GM12878 (cell line): Measurements from ENCODE around the gene DLK1. TPM values are rescaled to one million over a fixed set of nuclear protein-coding genes. Genes with fewer than 3 reads are reported as not detected.

Experiments
- ATAC-seq: fragments of 200-7000 bp; cut with Tn5 transposase; 3 replicates; pipeline ENCODE4 v1.9.1; 2020; ENCODE audit warnings: mild to moderate bottlenecking, moderate library complexity
- BruUV-seq: library from RNA; stranded (reverse); fragments of 400-500 nt; replicated peaks from 2 replicates; lab custom pipeline; 2021; lab: Mats Ljungman, UMichigan
- CTCF ChIA-PET: fragments of 300-600 bp; sonication (Branson Sonifier 250); formaldehyde crosslinking; extraction: SDS; loops from one replicate; lab custom pipeline; 2021; ENCODE audit warnings: inconsistent platforms; lab: Yijun Ruan, JAX
- POLR2A ChIA-PET: fragments of 350-600 bp; formaldehyde crosslinking; extraction: SDS; loops from one replicate; lab custom pipeline; 2021; ENCODE audit warnings: inconsistent platforms; lab: Charles Lee
- RAD21 ChIA-PET: fragments of 300-600 bp; sonication (Branson Sonifier 250); formaldehyde crosslinking; loops from one replicate; lab custom pipeline; 2023; ENCODE audit warnings: antibody characterized with exemption; ENCODE audit not compliant: unreplicated experiment; lab: Charles Lee
- SMC1A ChIA-PET: fragments of 300-600 bp; sonication (Branson Sonifier 250); formaldehyde crosslinking; loops from one replicate; lab custom pipeline; 2023; ENCODE audit not compliant: unreplicated experiment, uncharacterized antibody; lab: Charles Lee
- DNase-seq: peaks from one replicate; pipeline ENCODE4 v3.0.0-alpha.2; 2011; ENCODE audit warnings: low read depth, low spot score
- FAIRE-seq: peaks from 3 replicates; lab custom pipeline; 2011; peaks lifted over from hg19 to GRCh38; lab: Jason Lieb, UNC
- H2AFZ ChIP-seq: 2 replicates; pipeline ENCODE4 v1.6.0; 2011; ENCODE audit warnings: low read depth, low read length, control low read depth; ENCODE audit not compliant: control insufficient read depth
- H3K27ac ChIP-seq: 2 replicates; pipeline ENCODE4 v1.5.1; 2011; ENCODE audit warnings: control low read depth; ENCODE audit not compliant: control insufficient read depth, insufficient read depth
- H3K27me3 ChIP-seq, 2 experiments: replicated peaks in 1 of 2; 2 replicates each; pipeline versions ENCODE4 v1.6.0 to v1.6.1; 2011; ENCODE audit warnings: low read length in 1 of 2; ENCODE audit not compliant: control insufficient read depth in 2 of 2, insufficient read depth in 2 of 2
- H3K36me3 ChIP-seq, 2 experiments: 2 replicates each; pipeline ENCODE4 v1.5.1; 2011; ENCODE audit warnings: low read length in 1 of 2; ENCODE audit not compliant: control insufficient read depth in 2 of 2, insufficient read depth in 2 of 2
- H3K4me1 ChIP-seq: 2 replicates; pipeline ENCODE4 v1.6.1; 2011; ENCODE audit warnings: mild to moderate bottlenecking, low read length, moderate library complexity, mixed read lengths; ENCODE audit not compliant: control insufficient read depth, insufficient read depth
- H3K4me2 ChIP-seq: 2 replicates; pipeline ENCODE4 v1.6.0; 2011; ENCODE audit warnings: control low read depth; ENCODE audit not compliant: control insufficient read depth, insufficient read depth
- H3K4me3 ChIP-seq: fragments of 200-600 bp; sonication (generic); 2 replicates; pipeline ENCODE4 v1.5.1; 2016
- H3K79me2 ChIP-seq: 2 replicates; pipeline ENCODE4 v1.6.0; 2011; ENCODE audit warnings: low read length; ENCODE audit not compliant: control insufficient read depth, insufficient read depth
- H3K9ac ChIP-seq: 2 replicates; pipeline ENCODE4 v1.8.0; 2011; ENCODE audit warnings: low read length, control low read depth, mixed read lengths; ENCODE audit not compliant: control insufficient read depth, insufficient read depth
- H3K9me3 ChIP-seq: replicated peaks from 3 replicates; pipeline ENCODE4 v1.5.1; 2011; ENCODE audit warnings: mild to moderate bottlenecking, low read length; ENCODE audit not compliant: control insufficient read depth, insufficient read depth
- H4K20me1 ChIP-seq: 2 replicates; pipeline ENCODE4 v1.6.0; 2011; ENCODE audit not compliant: control insufficient read depth, insufficient read depth
- ATF3 ChIP-seq: IDR thresholded peaks from 2 replicates; pipeline ENCODE4 v1.6.1; 2011; ENCODE audit warnings: low read depth, mild to moderate bottlenecking, low read length, moderate library complexity, borderline replicate concordance; ENCODE audit errors: extremely low read depth
- CEBPZ ChIP-seq: fragments of 150-350 bp; IDR thresholded peaks from 2 replicates; pipeline ENCODE4 v1.6.1; 2016; ENCODE audit warnings: low read depth, low read length
- EGR1 ChIP-seq, 2 experiments: IDR thresholded peaks; 1 replicate in 1 of 2; 2 replicates in 1 of 2; pipeline ENCODE4 v1.6.1; 2011 to 2012; ENCODE audit warnings: low read depth in 2 of 2, low read length in 2 of 2, borderline replicate concordance in 1 of 2, mild to moderate bottlenecking in 1 of 2, moderate library complexity in 1 of 2
- FOXM1 ChIP-seq: IDR thresholded peaks from 2 replicates; pipeline ENCODE4 v1.6.1; 2012; ENCODE audit warnings: low read depth, mild to moderate bottlenecking, inconsistent platforms, low read length, moderate library complexity
- HDAC2 ChIP-seq: fragments of 200-600 bp; sonication (generic); IDR thresholded peaks from 2 replicates; pipeline ENCODE4 v1.6.1; 2017
- IKZF1 ChIP-seq: fragments of 450-650 bp; conservative IDR thresholded peaks from 2 replicates; pipeline ENCODE4 v1.6.1; 2017; ENCODE audit warnings: antibody characterized with exemption, mild to moderate bottlenecking
- RBBP5 ChIP-seq: fragments of 200-600 bp; sonication (generic); conservative IDR thresholded peaks from 2 replicates; pipeline ENCODE4 v1.6.1; 2016
- ZBED1 ChIP-seq: IDR thresholded peaks from 2 replicates; pipeline ENCODE4 v1.6.1; 2016; ENCODE audit warnings: borderline replicate concordance
- ZNF207 ChIP-seq: fragments of 450-650 bp; IDR thresholded peaks from 2 replicates; pipeline ENCODE4 v1.6.1; 2014; ENCODE audit warnings: antibody characterized with exemption, mild to moderate bottlenecking, borderline replicate concordance
- ZNF592 ChIP-seq: fragments of 450-650 bp; IDR thresholded peaks from 2 replicates; pipeline ENCODE4 v1.6.1; 2017; ENCODE audit warnings: mild to moderate bottlenecking, moderate library complexity
- WGBS: methylation state at CpG from one replicate; pipeline ENCODE4 v1.1.6; 2016; ENCODE audit warnings: low lambda C conversion rate; ENCODE audit not compliant: insufficient replicate concordance, insufficient coverage; ENCODE audit errors: missing lambda C conversion rate; 5-methylcytosine and 5-hydroxymethylcytosine counted together
- in situ Hi-C: fragments of 300-500 bp; cut with MboI; formaldehyde crosslinking; loops from 9 replicates; pipeline ENCODE4 v1.14.3; 2018; ENCODE audit warnings: mixed read lengths
- intact Hi-C: fragments of 100-400 bp; cut with micrococcal nuclease; formaldehyde crosslinking; loops from one replicate; pipeline ENCODE4 v1.14.2; 2022; ENCODE audit not compliant: unreplicated experiment
- polyA plus RNA-seq, 11 experiments: library from polyadenylated mRNA; depleted of rRNA in 4 of 11; unstranded in 6 of 11; stranded (reverse) in 5 of 11; fragments of >200 nt; fragmentation: Nextera tagmentation in 4 of 11; fragmentation: Illumina TruSeq in 1 of 11; extraction: Ambion mirVana in 4 of 11; extraction: Trizol in 1 of 11; gene quantifications; 1 replicate in 1 of 11; 2 replicates in 10 of 11; pipeline versions ENCODE4 v1.2.1 to v1.2.3, GENCODE V29; 2011 to 2016; ENCODE audit warnings: inconsistent platforms in 2 of 11, missing spikeins in 2 of 11, low read depth in 1 of 11
- total RNA-seq, 4 experiments: library from RNA; depleted of rRNA in 3 of 4; stranded (reverse); fragments of >200 nt in 3 of 4; fragmentation: Illumina TruSeq in 1 of 4; extraction: Trizol in 1 of 4; gene quantifications; 2 replicates each; pipeline versions ENCODE4 v1.2.1 to v1.2.3, GENCODE V29; 2013 to 2021

The DLK1 gene
- total and polyA plus RNA-seq, 10 of the 15 experiments (the other 5 are each of a cell fraction or from before 2014, with no cell fraction given): 0.87 TPM; not detected in 9

GRCh38 chr14:100769035-100769939 lies 42.6 kb downstream of the DLK1 start:
- in situ Hi-C loops: no loop called here
- peaks cover 0 to 1% of the 10 kb centered on the region in 2 experiments; a peak in 2 of 4 replicates for H3K27me3 ChIP-seq
- no peak for ATAC-seq
- no peaks in the 10 kb centered on the region for H3K36me3 ChIP-seq
- H3K27ac ChIP-seq: no peak overlapping the region
- no peaks in the 10 kb centered on the region for H3K4me1 ChIP-seq
- H2AFZ ChIP-seq: no peak overlapping the region
- H3K79me2 ChIP-seq: no peaks in the 10 kb centered on the region
- H3K4me2 ChIP-seq: no peak overlapping the region
- no TSS peak for BruUV-seq
- no peak overlapping the region for H3K4me3 ChIP-seq
- H3K9ac ChIP-seq: no peak overlapping the region
- no peak for DNase-seq
- ChIA-PET SMC1A (no interaction called here), POLR2A (no interaction called here), CTCF (no interaction called here), RAD21 (no interaction called here)
- no peaks in the 10 kb centered on the region for H3K9me3 ChIP-seq
- H4K20me1 ChIP-seq: no peaks in the 10 kb centered on the region
- intact Hi-C loops: no loop called here
- no peak for FAIRE-seq
- 40% methylated on average over 32 of the region's 32 CpGs for WGBS
- TF ChIP-seq HDAC2 (no peak), ATF3 (no peak), ZBED1 (no peak), RBBP5 (no peak), IKZF1 (no peak), CEBPZ (no peak), FOXM1 (no peak), ZNF592 (no peak), ZNF207 (no peak), EGR1 (IDR thresholded peaks at IDR 0.05; ENCODE audit: borderline replicate concordance in 1 of 2, low read depth in 2 of 2, low read length in 2 of 2) (no peak)
